Measurements from ENCODE around the gene MAN1C1.

MAN1C1 gene

GRCh38 chr1:25793585-25794170, 177.1 kb downstream of the MAN1C1 start:
- DNase-seq (ENCODE audit: insufficient read length) (no peak), FAIRE-seq (peak; percentile 30)
- TF ChIP-seq TAF1 (IDR thresholded peaks at IDR 0.05; ENCODE audit: borderline replicate concordance, low read depth, low read length), result no peak
- TF ChIP-seq POLR2A (IDR thresholded peaks at IDR 0.05; ENCODE audit: low read depth, low read length), result no peak
- no peak for TF ChIP-seq POLR2AphosphoS5 (IDR thresholded peaks at IDR 0.05; ENCODE audit: low read depth, low read length)

GRCh38 chr1:25794325-25794724, 177.7 kb downstream of the MAN1C1 start:
- DNase-seq (ENCODE audit: insufficient read length), result no peak
- TF ChIP-seq TAF1 (IDR thresholded peaks at IDR 0.05; ENCODE audit: borderline replicate concordance, low read depth, low read length) (no peak), POLR2AphosphoS5 (IDR thresholded peaks at IDR 0.05; ENCODE audit: low read depth, low read length) (no peak), POLR2A (IDR thresholded peaks at IDR 0.05; ENCODE audit: low read depth, low read length) (no peak)
- FAIRE-seq, result no peak

GRCh38 chr1:25795211-25795610, 178.6 kb downstream of the MAN1C1 start:
- no peak for FAIRE-seq
- no peak for TF ChIP-seq POLR2AphosphoS5 (IDR thresholded peaks at IDR 0.05; ENCODE audit: low read depth, low read length)
- no peak for TF ChIP-seq TAF1 (IDR thresholded peaks at IDR 0.05; ENCODE audit: borderline replicate concordance, low read depth, low read length)
- no peak for TF ChIP-seq POLR2A (IDR thresholded peaks at IDR 0.05; ENCODE audit: low read depth, low read length)
- DNase-seq (ENCODE audit: insufficient read length), result no peak

- no peak for FAIRE-seq
- no peak for DNase-seq (ENCODE audit: insufficient read length)
These were observed 179.6 kb downstream of the MAN1C1 start for GRCh38 chr1:25795946-25796810.

GRCh38 chr1:25796811-25797458, 180.3 kb downstream of the MAN1C1 start:
- DNase-seq (ENCODE audit: insufficient read length), result no peak
- TF ChIP-seq POLR2A (IDR thresholded peaks at IDR 0.05; ENCODE audit: low read depth, low read length), result no peak
- TF ChIP-seq POLR2AphosphoS5 (IDR thresholded peaks at IDR 0.05; ENCODE audit: low read depth, low read length), result no peak
- TF ChIP-seq TAF1 (IDR thresholded peaks at IDR 0.05; ENCODE audit: borderline replicate concordance, low read depth, low read length), result no peak
- FAIRE-seq, result peak; percentile 84

More at GRCh38 chr1:25795946-25796810, 179.6 kb downstream of the MAN1C1 start:
- no peak for TF ChIP-seq POLR2AphosphoS5 (IDR thresholded peaks at IDR 0.05; ENCODE audit: low read depth, low read length)
- no peak for TF ChIP-seq POLR2A (IDR thresholded peaks at IDR 0.05; ENCODE audit: low read depth, low read length)
- TF ChIP-seq TAF1 (IDR thresholded peaks at IDR 0.05; ENCODE audit: borderline replicate concordance, low read depth, low read length), result no peak

GRCh38 chr1:25797939-25798338, 181.3 kb downstream of the MAN1C1 start:
- TF ChIP-seq TAF1 (IDR thresholded peaks at IDR 0.05; ENCODE audit: borderline replicate concordance, low read depth, low read length) (no peak), POLR2AphosphoS5 (IDR thresholded peaks at IDR 0.05; ENCODE audit: low read depth, low read length) (no peak), POLR2A (IDR thresholded peaks at IDR 0.05; ENCODE audit: low read depth, low read length) (no peak)
- DNase-seq (ENCODE audit: insufficient read length), result no peak
- FAIRE-seq, result no peak

GRCh38 chr1:25798666-25799351, 182.2 kb downstream of the MAN1C1 start:
- FAIRE-seq, result no peak
- no peak for DNase-seq (ENCODE audit: insufficient read length)
- no peak for TF ChIP-seq POLR2A (IDR thresholded peaks at IDR 0.05; ENCODE audit: low read depth, low read length)
- TF ChIP-seq TAF1 (IDR thresholded peaks at IDR 0.05; ENCODE audit: borderline replicate concordance, low read depth, low read length), result no peak
- TF ChIP-seq POLR2AphosphoS5 (IDR thresholded peaks at IDR 0.05; ENCODE audit: low read depth, low read length), result no peak

- FAIRE-seq (no peak), DNase-seq (ENCODE audit: insufficient read length) (no peak)
- no peak for TF ChIP-seq TAF1 (IDR thresholded peaks at IDR 0.05; ENCODE audit: borderline replicate concordance, low read depth, low read length)
- TF ChIP-seq POLR2AphosphoS5 (IDR thresholded peaks at IDR 0.05; ENCODE audit: low read depth, low read length), result no peak
- TF ChIP-seq POLR2A (IDR thresholded peaks at IDR 0.05; ENCODE audit: low read depth, low read length), result no peak
These were observed 182.9 kb downstream of the MAN1C1 start for GRCh38 chr1:25799352-25799934.

GRCh38 chr1:25799935-25800702, 183.5 kb downstream of the MAN1C1 start, which contains the start of gene SELENON:
TSS of gene SELENON (plus strand) at chr1:25800193. CDS start at chr1:25800231, 38 bp downstream.
- peak; percentile 49 for DNase-seq (ENCODE audit: insufficient read length)
- no peak for FAIRE-seq
- TF ChIP-seq POLR2AphosphoS5 (IDR thresholded peaks at IDR 0.05; ENCODE audit: low read depth, low read length) (no peak), POLR2A (IDR thresholded peaks at IDR 0.05; ENCODE audit: low read depth, low read length) (no peak), TAF1 (IDR thresholded peaks at IDR 0.05; ENCODE audit: borderline replicate concordance, low read depth, low read length) (no peak)

All from GM12892 (cell line).